Measurements from ENCODE around the gene MED13.

Gene MED13, protein sequence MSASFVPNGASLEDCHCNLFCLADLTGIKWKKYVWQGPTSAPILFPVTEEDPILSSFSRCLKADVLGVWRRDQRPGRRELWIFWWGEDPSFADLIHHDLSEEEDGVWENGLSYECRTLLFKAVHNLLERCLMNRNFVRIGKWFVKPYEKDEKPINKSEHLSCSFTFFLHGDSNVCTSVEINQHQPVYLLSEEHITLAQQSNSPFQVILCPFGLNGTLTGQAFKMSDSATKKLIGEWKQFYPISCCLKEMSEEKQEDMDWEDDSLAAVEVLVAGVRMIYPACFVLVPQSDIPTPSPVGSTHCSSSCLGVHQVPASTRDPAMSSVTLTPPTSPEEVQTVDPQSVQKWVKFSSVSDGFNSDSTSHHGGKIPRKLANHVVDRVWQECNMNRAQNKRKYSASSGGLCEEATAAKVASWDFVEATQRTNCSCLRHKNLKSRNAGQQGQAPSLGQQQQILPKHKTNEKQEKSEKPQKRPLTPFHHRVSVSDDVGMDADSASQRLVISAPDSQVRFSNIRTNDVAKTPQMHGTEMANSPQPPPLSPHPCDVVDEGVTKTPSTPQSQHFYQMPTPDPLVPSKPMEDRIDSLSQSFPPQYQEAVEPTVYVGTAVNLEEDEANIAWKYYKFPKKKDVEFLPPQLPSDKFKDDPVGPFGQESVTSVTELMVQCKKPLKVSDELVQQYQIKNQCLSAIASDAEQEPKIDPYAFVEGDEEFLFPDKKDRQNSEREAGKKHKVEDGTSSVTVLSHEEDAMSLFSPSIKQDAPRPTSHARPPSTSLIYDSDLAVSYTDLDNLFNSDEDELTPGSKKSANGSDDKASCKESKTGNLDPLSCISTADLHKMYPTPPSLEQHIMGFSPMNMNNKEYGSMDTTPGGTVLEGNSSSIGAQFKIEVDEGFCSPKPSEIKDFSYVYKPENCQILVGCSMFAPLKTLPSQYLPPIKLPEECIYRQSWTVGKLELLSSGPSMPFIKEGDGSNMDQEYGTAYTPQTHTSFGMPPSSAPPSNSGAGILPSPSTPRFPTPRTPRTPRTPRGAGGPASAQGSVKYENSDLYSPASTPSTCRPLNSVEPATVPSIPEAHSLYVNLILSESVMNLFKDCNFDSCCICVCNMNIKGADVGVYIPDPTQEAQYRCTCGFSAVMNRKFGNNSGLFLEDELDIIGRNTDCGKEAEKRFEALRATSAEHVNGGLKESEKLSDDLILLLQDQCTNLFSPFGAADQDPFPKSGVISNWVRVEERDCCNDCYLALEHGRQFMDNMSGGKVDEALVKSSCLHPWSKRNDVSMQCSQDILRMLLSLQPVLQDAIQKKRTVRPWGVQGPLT (N-terminal part only)

DNA sequence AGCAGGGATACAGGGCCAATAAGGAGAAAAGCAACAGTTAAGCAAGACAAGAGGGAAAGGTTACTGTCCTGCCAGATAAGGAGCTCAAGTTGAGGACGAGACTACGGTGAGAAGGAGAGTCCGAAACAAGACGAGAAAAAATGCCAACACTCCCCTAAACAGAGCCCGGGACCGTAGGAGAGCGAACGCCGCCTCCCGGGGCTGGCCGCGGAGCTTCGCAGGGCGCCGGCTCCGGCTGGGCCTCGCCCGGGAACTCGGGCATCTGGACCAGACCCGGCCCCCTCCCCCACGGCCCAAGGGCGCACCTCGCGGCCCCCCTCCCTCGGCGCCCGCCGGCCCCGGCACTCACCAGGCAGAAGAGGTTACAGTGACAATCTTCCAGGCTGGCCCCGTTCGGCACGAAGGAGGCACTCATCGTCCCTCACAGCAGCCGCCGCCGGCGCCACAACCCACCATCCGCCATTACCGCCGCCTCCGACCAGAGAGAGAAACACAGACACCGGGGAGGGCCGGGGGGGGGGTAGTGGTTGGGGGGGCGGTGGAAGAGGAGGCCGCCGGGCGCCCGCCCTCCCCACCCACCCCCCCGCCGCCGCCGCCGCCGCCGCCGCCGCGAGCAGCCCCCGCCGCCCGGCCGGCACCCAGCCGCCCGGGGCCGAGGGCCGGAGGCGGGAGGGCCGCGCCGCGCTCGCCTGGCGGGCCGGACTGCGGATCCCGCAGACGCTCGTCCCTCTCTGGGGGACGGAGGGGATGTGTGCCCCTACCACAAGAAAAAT, at the start of gene MED13:
TSS of gene MED13 (minus strand) at position 488 of the 773 bp plus-strand sequence. CDS start at position 415, 73 bp downstream.
- peak; percentile 5 for DNase-seq

DNA sequence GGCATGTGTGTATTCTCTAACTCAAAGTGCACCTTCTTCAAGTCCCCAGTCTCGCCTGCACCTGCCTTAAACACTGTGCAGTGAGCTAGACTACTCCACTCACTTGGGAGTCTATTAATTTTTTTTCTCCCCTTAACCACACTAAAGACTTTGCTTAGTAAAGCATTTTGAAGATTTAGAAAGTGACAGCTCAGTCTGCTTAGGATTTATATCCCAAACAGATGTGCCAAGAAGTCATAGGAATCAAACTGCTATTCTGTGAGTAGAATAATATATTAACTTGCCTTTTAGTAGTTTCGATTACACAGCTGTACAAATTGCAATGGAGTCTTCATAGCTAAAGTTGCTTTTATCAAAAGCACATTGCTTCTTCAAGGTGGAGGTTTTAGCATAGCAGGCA, 47.2 kb upstream of the MED13 start:
- no peak for DNase-seq

DNA sequence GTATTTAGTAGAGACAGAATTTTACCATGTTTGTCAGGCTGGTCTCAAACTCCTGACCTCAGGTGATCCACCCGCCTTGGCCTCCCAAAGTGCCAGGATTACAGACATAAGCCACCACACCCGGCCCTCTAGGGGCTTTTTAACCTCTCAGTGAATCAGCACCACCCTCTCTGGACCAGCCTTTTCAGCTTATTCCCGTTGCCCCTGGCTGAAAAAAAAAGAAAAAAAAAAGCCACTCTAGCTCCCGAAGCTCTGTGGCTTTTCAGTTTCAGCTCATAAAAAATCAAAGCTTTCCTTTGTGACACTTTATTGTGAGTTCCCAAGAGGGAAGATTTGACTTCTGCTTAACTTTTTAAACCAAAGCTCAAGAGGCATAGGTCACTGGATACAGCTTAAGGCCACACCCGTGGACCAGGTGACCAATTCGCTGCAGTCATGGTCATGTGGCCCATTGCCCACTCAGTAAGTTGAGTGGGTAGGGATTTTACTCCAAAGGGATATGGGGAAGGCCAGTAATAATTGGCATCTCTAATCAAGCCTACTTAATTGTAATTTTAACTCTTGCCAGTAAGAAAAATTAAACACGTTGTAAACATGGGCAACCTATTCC, 46.6 kb upstream of the MED13 start:
- no peak for DNase-seq

DNA sequence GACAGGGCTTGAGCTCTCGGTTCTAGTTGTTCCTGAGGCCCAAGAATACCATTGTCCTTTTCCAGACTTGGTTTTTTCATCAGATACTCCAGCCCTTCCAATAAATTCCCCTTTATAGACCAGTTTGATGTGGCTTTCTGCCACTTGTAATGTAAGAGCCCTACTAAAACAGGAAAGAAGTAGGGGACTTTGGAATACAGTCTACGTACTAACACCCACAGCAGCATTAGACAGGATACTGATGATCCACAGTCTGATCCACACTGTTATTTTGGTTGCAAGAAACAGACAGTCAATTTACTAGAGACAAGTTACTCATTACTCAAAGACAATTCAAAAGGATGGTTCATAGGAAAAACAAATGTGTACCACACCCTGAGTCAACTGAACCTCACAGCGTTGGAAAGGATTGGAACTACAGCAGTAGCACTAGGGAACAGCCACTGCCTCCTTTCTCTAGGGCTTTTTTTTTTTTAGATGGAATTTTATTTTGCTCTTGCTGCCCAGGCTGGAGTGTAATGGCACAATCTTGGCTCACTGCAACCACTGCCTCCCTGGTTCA, 45.9 kb upstream of the MED13 start:
- no peak for DNase-seq

DNA sequence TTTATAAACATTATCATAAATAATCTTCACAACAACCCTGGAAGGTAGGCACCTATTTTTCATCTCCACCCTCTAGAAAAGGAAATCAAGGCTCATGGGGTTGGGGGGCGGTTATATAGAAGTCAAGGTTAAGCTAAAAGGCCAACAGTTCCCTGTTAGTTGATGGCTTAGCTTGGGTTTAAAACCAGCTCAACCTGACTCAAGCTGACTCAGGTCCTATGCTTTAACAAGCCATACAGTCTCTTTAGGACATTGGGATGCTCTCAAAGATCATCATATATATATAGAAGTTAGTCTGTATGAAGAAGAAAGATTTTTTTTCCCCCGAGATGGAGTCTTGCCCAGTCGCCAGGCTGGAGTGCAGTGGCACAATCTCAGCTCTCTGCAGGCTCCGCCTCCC, 44.8 kb upstream of the MED13 start:
- DNase-seq, result no peak

DNA sequence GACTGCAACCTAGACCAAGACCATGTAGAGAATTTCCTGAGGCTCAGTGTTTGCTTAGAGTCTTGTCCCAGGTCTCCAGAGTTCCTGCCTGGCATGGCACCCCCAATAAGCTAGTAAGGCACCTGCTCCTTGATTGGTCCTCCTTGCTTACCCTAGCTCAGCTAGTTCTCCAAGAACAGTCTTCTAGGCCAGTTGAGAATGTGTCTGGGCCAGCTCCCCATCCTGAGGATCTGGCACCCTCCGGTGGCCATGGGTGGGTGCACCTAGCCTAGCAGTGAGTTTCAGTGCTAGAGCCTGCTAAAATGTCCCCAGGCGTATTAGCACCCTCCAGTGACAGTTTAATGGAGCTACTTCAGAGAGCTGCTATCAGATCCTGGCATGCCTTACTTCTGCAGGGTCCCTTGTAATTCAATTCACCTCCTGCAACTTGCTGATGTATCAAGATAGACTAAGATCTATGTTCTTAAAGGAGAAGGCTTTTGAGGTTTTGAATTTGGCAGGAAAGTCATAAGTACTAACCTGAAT, 44.4 kb upstream of the MED13 start:
- peak; percentile 63 for DNase-seq

DNA sequence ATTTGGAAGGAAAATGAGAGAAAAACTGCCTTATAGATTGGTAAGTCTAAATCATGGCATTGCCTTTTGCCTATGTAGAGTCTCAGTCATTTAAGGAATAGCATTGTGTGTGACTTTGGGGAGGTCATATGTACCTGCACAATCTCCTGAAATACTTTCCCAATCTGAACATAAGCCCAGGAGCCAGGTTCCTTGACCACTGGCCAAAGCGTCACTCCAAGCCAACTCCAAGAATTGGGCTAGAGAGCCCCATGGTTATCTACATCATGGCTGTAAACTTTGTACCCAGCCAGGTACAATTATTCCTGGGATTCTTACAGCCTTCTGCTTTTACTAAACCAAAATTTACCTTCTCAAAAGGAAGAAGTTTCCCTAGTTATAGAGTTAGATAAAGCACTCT, 40.8 kb upstream of the MED13 start:
- DNase-seq, result no peak

DNA sequence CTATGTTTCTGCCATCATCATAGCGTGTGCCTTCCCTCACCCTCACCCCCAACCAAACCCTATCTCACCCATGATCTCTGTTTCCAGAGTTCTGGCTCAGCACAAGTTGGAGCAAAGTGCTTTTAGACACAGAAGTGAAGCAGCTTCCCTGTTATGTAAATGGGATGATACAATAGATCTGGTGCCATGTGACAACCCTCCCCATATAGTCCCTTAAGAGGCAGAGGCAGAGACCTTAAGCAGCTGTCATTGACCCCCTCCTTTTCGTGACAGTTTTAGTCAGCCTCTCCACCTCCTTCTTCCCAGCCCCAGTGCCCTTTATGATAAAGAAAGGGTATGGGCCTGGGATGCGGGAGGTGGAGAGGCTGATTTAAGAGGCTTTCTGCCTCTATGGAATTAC, 40.3 kb upstream of the MED13 start:
- DNase-seq, result no peak

DNA sequence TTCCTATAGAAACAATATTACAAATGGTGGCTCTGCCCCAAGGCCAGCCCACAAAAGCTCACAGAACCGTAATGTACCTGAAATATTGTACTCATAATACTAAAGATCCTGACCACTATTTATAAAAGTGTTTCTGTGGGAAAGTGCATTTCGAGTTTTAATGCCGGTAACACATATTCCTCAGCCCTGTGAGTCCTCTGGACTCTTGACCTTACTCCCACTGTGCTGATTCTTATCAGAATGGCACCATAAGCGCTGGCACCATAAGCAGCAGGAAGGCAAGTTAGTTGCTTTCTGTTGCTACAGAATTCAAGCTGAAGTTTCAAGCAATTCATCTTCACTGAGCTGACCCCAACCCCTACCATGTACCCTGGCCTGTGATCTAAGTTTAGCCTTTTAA, 36.4 kb upstream of the MED13 start:
- DNase-seq, result no peak

DNA sequence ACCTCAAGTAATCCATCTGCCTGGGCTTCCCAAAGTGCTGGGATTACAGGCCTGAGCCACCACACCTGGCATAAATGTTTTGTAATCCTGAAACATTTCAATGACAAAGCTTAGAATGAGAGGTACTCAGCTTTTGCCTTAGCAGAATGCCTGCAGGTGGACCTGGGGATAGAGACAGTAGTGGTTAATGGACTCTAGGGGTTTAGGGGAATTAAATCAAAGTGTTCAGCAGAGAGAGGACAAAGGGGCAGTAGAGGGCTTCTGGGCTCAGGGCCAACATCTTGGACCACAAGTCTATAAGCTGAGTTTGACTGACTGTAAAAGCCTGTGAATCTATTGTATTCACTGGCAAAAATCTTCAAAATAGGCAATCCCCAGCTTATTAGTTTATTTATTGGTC, 36.0 kb upstream of the MED13 start:
- DNase-seq, result no peak

DNA sequence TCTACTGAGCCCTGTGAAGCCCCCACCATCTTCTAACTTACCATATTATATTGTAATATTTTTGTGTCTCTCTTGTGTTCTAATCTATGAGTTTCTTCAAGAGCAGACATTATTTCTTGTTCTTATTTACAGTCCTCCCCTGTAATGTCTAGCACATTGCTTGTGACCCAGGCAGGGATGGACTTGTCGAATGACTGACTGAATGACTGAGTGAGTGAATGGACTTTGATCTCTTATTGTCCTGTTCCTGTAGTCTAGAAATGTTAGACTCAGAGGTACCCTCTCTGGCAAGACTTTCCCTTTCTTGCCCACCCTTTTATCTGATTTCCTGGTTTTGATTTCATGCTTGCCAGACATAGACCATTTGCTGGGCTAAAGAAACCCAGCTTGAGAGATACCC, 35.0 kb upstream of the MED13 start:
- no peak for DNase-seq

DNA sequence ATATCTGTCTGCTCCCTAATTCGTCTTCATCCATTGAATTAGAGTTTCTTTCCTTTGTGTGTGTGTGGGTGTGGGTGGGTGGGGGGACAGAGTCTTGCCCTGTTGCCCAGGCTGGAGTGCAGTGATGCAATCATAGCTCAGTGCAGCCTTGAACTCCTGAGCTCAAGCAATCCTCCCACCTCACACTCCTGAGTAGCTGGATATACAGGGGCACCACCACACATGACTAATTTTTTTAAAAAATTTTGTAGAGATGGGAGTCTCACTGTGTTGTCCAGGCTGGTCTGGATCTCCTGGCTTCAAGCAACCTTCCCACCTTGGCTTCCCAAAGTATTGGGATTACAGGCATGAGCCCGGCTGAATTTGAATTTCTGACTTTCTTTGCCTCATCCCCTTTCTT, 34.5 kb upstream of the MED13 start:
- no peak for DNase-seq

DNA sequence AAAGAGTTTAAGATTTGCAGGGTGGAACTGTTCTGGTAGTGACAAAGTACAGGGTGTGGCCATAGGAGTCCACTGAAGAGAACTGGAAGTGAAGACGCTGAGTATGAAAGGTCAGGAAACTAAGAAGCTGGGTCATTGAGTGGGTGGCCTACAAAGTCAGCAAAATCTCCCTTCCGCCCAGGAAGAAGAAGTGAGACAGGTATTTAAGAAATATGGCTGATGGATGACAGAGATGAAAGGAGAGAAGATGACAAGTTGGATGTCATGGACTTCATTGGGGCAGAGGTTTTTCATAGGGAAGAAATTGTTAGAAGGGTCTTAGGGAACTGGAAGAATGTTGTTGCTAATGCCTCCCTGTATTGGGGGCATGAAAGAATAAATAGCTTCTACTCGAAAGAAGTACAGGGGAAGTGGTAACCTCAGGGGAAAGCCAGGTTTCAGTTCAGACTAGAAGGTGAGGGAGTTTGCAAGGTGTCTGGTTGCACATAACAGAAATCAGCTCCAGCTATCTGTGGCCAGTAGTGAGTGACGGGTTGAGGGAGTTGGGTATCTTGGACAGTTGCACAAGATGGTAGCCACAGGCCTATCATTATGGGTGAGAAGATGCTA, 33.6 kb upstream of the MED13 start:
- DNase-seq, result no peak

DNA sequence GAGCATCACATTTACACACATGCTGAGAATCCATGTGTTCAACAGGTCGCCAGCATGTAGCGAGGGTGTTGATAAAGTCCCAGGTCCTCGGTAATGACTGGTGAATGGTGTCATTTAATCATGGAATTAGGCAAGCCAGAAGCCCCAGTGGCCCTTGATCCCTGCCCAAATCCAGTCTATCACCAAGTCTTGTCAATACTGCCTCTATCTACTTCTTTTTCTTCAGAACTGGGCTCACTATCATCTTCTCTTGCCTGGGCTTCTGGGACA, 31.3 kb upstream of the MED13 start:
- no peak for DNase-seq

DNA sequence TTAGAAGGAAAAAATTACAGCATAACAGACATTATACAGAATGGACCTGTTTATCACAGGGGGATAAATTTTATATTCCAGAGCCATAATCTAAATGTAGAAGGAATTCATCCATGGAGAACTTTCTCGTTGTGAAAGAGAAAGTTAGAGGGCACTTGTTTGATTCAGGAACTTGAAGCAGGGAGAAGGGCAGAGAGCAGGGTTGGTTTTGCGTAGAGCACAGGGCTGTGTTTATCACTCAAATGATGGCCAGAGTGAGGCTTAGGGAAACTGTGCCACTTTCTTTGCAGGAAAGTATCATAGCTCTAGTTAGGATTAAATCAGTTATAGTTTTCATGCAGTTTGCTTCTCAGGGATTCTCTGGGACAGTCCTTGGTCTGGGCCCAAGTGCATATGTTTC, 29.1 kb upstream of the MED13 start:
- no peak for DNase-seq

DNA sequence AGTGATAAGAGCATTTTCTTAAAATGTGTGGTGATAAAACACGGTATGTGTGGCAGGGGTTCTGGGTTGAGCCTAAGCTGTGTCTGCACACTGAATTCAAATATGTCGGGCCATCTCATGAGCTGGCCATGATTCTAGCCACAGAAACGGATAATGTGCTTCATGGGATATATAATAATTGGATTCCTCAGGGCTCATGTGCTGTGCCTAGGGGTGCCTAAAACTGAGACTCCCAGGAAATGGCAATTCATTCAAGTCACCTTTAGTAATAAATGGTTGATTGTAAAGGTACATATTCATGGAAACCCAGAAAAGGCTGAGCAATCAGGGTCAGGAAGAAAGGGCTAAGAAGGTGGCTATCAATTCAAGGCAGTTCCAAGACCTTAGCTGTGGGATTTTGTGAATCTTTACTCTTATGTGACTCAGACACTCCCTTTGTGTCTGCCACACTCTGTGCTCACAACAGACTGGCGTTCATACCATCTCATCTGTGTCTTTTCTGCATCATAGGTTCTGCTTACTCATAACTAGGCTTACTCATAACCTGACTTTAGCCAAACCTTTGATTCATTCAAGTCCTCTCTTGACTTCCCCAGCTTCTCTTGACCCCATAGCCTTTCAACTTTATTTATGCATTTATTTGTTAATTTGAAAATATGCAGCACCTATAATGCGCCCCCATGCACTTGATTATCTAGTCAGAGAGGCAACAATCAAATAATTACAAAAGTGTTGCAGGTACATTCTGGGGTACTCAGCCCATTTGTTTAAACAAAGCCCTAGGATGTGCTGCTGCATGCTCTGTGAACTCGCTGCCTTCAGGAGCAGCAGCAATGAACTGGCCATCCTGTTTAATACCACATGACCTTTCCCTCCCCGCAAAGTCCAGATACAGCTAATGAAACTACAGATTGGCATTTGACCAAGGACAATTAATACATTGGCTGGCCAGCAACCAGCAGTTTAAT, 28.4 kb upstream of the MED13 start:
- no peak for DNase-seq

DNA sequence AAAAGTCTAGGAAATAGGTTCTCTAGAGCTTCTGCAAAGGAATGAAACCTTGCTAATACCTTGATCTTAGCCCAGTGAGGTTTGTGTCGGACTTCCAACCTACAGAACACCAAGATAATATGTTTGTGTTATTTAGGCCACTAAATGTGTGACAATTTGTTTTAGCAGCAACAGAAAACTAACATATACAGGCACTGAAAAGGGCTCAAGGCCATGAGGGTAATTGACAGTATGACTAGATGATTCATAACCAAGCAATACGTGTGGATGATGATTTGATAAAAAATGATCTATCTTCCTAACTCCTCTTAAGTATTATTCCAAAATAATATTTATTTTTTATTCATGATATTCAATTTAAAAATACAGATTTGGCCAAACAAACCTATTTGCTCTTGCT, 27.7 kb upstream of the MED13 start:
- no peak for DNase-seq

DNA sequence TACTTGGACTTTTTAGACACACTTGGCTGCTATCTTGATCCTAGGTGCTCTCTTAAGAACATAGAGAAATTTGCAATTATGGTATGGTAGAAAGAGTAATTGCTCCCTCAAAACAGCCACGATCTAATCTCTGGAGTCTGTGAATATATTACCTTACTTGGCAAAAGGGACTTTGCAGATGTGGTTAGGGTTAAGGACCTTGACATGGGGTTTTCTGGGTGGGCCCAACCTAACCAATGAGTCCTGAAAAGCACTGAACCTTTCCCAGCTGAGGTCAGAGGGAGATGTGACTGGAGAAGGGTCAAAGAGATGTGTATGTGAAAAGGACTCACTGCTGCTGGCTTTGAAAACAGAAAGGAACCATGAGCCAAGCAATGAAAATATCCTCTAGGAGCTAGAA, 26.7 kb upstream of the MED13 start:
- DNase-seq, result no peak

DNA sequence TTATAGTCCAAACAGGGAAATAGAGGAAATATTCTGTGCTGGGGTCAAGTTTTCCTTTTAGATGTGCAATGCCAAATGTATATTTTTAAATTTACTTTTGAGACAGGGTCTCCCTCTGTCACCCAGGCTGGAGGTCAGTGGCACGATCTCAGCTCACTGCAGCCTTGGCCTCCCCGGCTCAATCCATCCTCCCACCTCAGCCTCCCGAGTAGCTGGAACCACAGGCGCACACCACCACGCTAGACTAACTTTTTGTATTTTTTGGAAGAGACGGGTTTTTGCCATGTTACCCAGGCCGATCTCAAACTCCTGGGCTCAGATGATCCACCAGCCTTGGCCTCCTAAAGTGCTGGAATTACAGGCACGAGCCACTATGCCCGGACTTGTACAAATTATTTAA, 25.8 kb upstream of the MED13 start:
- DNase-seq, result no peak

Measured in GDM1 (cell line).